IMR-90 (cell line): ENCODE results near the gene L3HYPDH. TPM values are rescaled to one million over a fixed set of nuclear protein-coding genes. Genes with fewer than 3 reads are reported as not detected.
A peak's percentile ranks its signal among the peaks of the same experiment; 100 is the strongest.

Experiments used
- ATAC-seq: fragments of 200-7000 bp; cut with Tn5 transposase; 2 replicates; pipeline ENCODE4 v1.9.1; 2020; ENCODE audit warnings: low read depth, mild to moderate bottlenecking, moderate library complexity
- BruUV-seq: library from RNA; stranded (reverse); fragments of 400-500 nt; replicated peaks from 2 replicates; lab custom pipeline; 2021; lab: Mats Ljungman, UMichigan
- CTCF ChIA-PET: fragments of 300-600 bp; formaldehyde crosslinking; extraction: SDS; loops from one replicate; lab custom pipeline; 2021; ENCODE audit warnings: antibody characterized with exemption; lab: Yijun Ruan, JAX
- POLR2A ChIA-PET: fragments of 300-600 bp; sonication (Branson Sonifier 250); formaldehyde crosslinking; loops from one replicate; lab custom pipeline; 2022; ENCODE audit warnings: antibody characterized with exemption; ENCODE audit not compliant: unreplicated experiment; lab: Charles Lee
- DNase-seq: peaks from one replicate; pipeline ENCODE4 v3.0.0; 2013
- H2AFZ ChIP-seq: replicated peaks from 2 replicates; pipeline ENCODE3; 2013; ENCODE audit warnings: low read length, mild to moderate bottlenecking; ENCODE audit not compliant: poor library complexity
- H2AK5ac ChIP-seq: 2 replicates; pipeline ENCODE4 v1.6.1; 2013; ENCODE audit warnings: low read depth, low read length, inconsistent platforms
- H2AK9ac ChIP-seq: replicated peaks from 2 replicates; pipeline ENCODE3; 2013; ENCODE audit warnings: mild to moderate bottlenecking, low read depth, low read length, moderate library complexity; ENCODE audit not compliant: poor library complexity
- H2BK120ac ChIP-seq: 2 replicates; pipeline ENCODE4 v1.6.1; 2013; ENCODE audit warnings: low read depth, low read length, inconsistent platforms
- H2BK15ac ChIP-seq: 3 replicates; pipeline ENCODE4 v1.6.1; 2013; ENCODE audit warnings: low read depth, low read length, inconsistent platforms
- H2BK20ac ChIP-seq: 2 replicates; pipeline ENCODE4 v1.6.1; 2013; ENCODE audit warnings: low read depth, mild to moderate bottlenecking, inconsistent platforms, low read length, moderate library complexity
- H2BK5ac ChIP-seq: 2 replicates; pipeline ENCODE4 v1.6.1; 2013; ENCODE audit warnings: mild to moderate bottlenecking, low read depth, low read length, inconsistent platforms; ENCODE audit not compliant: poor library complexity, severe bottlenecking
- H3K14ac ChIP-seq: replicated peaks from 2 replicates; pipeline ENCODE4 v1.6.1; 2013; ENCODE audit warnings: low read depth, low read length, inconsistent platforms
- H3K18ac ChIP-seq: 2 replicates; pipeline ENCODE4 v1.6.1; 2013; ENCODE audit warnings: low read depth, low read length, control low read depth
- H3K23ac ChIP-seq: 2 replicates; pipeline ENCODE4 v1.6.1; 2013; ENCODE audit warnings: low read depth, low read length, inconsistent platforms
- H3K27ac ChIP-seq: 2 replicates; pipeline ENCODE4 v1.5.1; 2013; ENCODE audit warnings: mild to moderate bottlenecking, control low read depth, low read length; ENCODE audit not compliant: insufficient read depth
- H3K27me3 ChIP-seq: 2 replicates; pipeline ENCODE4 v1.6.1; 2013; ENCODE audit warnings: low read length; ENCODE audit not compliant: control insufficient read depth, insufficient read depth
- H3K36me3 ChIP-seq: 2 replicates; pipeline ENCODE4 v1.6.1; 2013; ENCODE audit warnings: low read length, mixed read lengths; ENCODE audit not compliant: control insufficient read depth, insufficient read depth
- H3K4ac ChIP-seq: 2 replicates; pipeline ENCODE4 v1.6.1; 2013; ENCODE audit warnings: low read depth, low read length, inconsistent platforms
- H3K4me1 ChIP-seq: 2 replicates; pipeline ENCODE4 v1.6.1; 2013; ENCODE audit warnings: low read length, mixed read lengths; ENCODE audit not compliant: control insufficient read depth, insufficient read depth
- H3K4me2 ChIP-seq: 2 replicates; pipeline ENCODE4 v1.6.1; 2013; ENCODE audit warnings: low read depth, mild to moderate bottlenecking, control low read depth, low read length, moderate library complexity
- H3K4me3 ChIP-seq: 2 replicates; pipeline ENCODE4 v1.5.1; 2013; ENCODE audit warnings: low read depth, mild to moderate bottlenecking, control low read depth, low read length, moderate library complexity; ENCODE audit not compliant: insufficient read depth
- H3K56ac ChIP-seq: 2 replicates; pipeline ENCODE4 v1.6.1; 2013; ENCODE audit warnings: low read length, inconsistent platforms; ENCODE audit not compliant: insufficient read depth; ENCODE audit errors: extremely low read depth
- H3K79me1 ChIP-seq, 2 experiments: 2 replicates each; pipeline ENCODE4 v1.6.1; 2013; ENCODE audit warnings: low read length in 2 of 2, inconsistent platforms in 1 of 2, low read depth in 1 of 2
- H3K9ac ChIP-seq: 2 replicates; pipeline ENCODE4 v1.6.1; 2013; ENCODE audit warnings: low read depth, low read length, control low read depth
- H3K9me1 ChIP-seq: 2 replicates; pipeline ENCODE4 v1.6.1; 2013; ENCODE audit warnings: low read length, inconsistent platforms; ENCODE audit not compliant: insufficient read depth
- H3K9me3 ChIP-seq: 2 replicates; pipeline ENCODE4 v1.6.1; 2013; ENCODE audit warnings: low read length; ENCODE audit not compliant: control insufficient read depth, insufficient read depth
- H4K20me1 ChIP-seq: 2 replicates; pipeline ENCODE4 v1.6.1; 2013; ENCODE audit warnings: low read length, inconsistent platforms; ENCODE audit not compliant: insufficient read depth
- H4K5ac ChIP-seq: 2 replicates; pipeline ENCODE4 v1.6.1; 2013; ENCODE audit warnings: mild to moderate bottlenecking, low read depth, low read length, control low read depth
- H4K8ac ChIP-seq, 2 experiments: 2 replicates each; pipeline ENCODE4 v1.6.1; 2013; ENCODE audit warnings: low read depth in 2 of 2, low read length in 2 of 2, control low read depth in 1 of 2, inconsistent platforms in 1 of 2
- H4K91ac ChIP-seq: 2 replicates; pipeline ENCODE4 v1.6.1; 2013; ENCODE audit warnings: low read depth, low read length, inconsistent platforms; ENCODE audit not compliant: insufficient read depth
- BHLHE40 ChIP-seq: fragments of 150-350 bp; IDR thresholded peaks from 2 replicates; pipeline ENCODE4 v1.6.1; 2016; ENCODE audit warnings: mild to moderate bottlenecking, low read depth, low read length
- CEBPB ChIP-seq: IDR thresholded peaks from 2 replicates; pipeline ENCODE4 v1.6.1; 2012; ENCODE audit warnings: low read depth, low read length, improper control_type of control experiment
- FOS ChIP-seq: fragments of 150-350 bp; IDR thresholded peaks from 2 replicates; pipeline ENCODE4 v1.6.1; 2016; ENCODE audit warnings: low read depth, low read length
- MAFK ChIP-seq: IDR thresholded peaks from 2 replicates; pipeline ENCODE4 v1.6.1; 2012; ENCODE audit warnings: low read depth, low read length, improper control_type of control experiment
- POLR2A ChIP-seq: IDR thresholded peaks from 2 replicates; pipeline ENCODE4 v1.6.1; 2012; ENCODE audit warnings: mild to moderate bottlenecking, low read depth, low read length
- RFX5 ChIP-seq: IDR thresholded peaks from 2 replicates; pipeline ENCODE4 v1.8.0; 2012; ENCODE audit warnings: low read depth, mild to moderate bottlenecking, low read length, moderate library complexity
- SMC3 ChIP-seq: fragments of 150-350 bp; IDR thresholded peaks from 2 replicates; pipeline ENCODE4 v1.6.1; 2016; ENCODE audit warnings: low read depth, mild to moderate bottlenecking, antibody characterized with exemption, low read length, moderate library complexity
- WGBS, 2 experiments: methylation state at CpG; one replicate each; pipeline versions ENCODE4 v1.1.5 to v1.1.7; 2013; ENCODE audit warnings: missing lambda C conversion rate in 2 of 2; ENCODE audit not compliant: insufficient read length in 1 of 2; ENCODE audit errors: extremely low coverage in 2 of 2; 5-methylcytosine and 5-hydroxymethylcytosine counted together
- dilution Hi-C: fragments of 300-500 bp; cut with HindIII; formaldehyde crosslinking; loops from one replicate; pipeline ENCODE4 v1.14.3; 2018; ENCODE audit warnings: low sequenced_read_pairs; ENCODE audit not compliant: unreplicated experiment
- in situ Hi-C: fragments of 300-500 bp; cut with MboI; formaldehyde crosslinking; loops from 3 replicates; pipeline ENCODE4 v1.14.3; 2019; ENCODE audit warnings: low sequenced_read_pairs, inconsistent platforms, mixed read lengths
- intact Hi-C: fragments of 100-400 bp; cut with micrococcal nuclease; formaldehyde crosslinking; loops from 2 replicates; pipeline ENCODE4 v1.10.0; 2022
- polyA plus RNA-seq, 3 experiments: library from polyadenylated mRNA; depleted of rRNA; stranded (reverse); fragments of >200 nt; gene quantifications; 2 replicates each; pipeline ENCODE4 v1.2.3, GENCODE V29; 2012; ENCODE audit warnings: low replicate concordance in 1 of 3
- total RNA-seq: library from RNA; depleted of rRNA; stranded (reverse); fragments of >200 nt; gene quantifications from 2 replicates; pipeline ENCODE4 v1.2.3, GENCODE V29; 2012

The L3HYPDH gene
- total and polyA plus RNA-seq, 2 of the 4 experiments (the other 2 are of a cell fraction) = 40.9 to 49.1 TPM

GRCh38 chr14:59481407-59481806 lies 2.8 kb downstream of the L3HYPDH start:
- peak overlapping the region; percentile 24; the same call in 1 of the 2 replicates for H3K18ac ChIP-seq
- no peak overlapping the region; the same call in 1 of the 2 replicates for H3K9ac ChIP-seq
- peaks cover 12% of the 10 kb centered on the region for H3K36me3 ChIP-seq
- peaks cover 20% of the 10 kb centered on the region; the same call in 1 of the 2 replicates for H4K20me1 ChIP-seq
- H2BK15ac ChIP-seq = no peak overlapping the region
- H3K27me3 ChIP-seq = no peaks in the 10 kb centered on the region
- no peak overlapping the region for H2AFZ ChIP-seq
- H3K23ac ChIP-seq = no peak overlapping the region
- WGBS, 2 experiments = no CpG with 5 or more reads among the region's 2 CpGs
- ATAC-seq = no peak
- peaks cover 10 to 64% of the 10 kb centered on the region in 2 experiments for H3K79me1 ChIP-seq
- H2BK5ac ChIP-seq = peak overlapping the region; percentile 97
- no TSS peak for BruUV-seq
- 0 out of 2 replicates have a peak overlapping the region, but pooled peaks have one; percentile 19 for H3K56ac ChIP-seq
- peaks cover 11% of the 10 kb centered on the region for H3K4me1 ChIP-seq
- H3K9me1 ChIP-seq = peaks cover 10% of the 10 kb centered on the region
- H4K8ac ChIP-seq = peak overlapping the region in 1 of 2 experiments; percentile 21; a peak in 1 of 4 replicates
- H2BK20ac ChIP-seq = no peak overlapping the region
- TF ChIP-seq FOS (no peak), POLR2A (no peak; the same call in 1 of the 2 replicates), MAFK (no peak), RFX5 (no peak), BHLHE40 (no peak), CEBPB (no peak), SMC3 (no peak)
- no peak overlapping the region for H3K14ac ChIP-seq
- peak overlapping the region; percentile 94; the same call in 1 of the 2 replicates for H3K4me3 ChIP-seq
- H3K9me3 ChIP-seq = no peaks in the 10 kb centered on the region
- in situ Hi-C loops (loop anchor here (25.0 kb wide), 1 partner anchor 606 kb away; the partner anchor contains the start of gene PCNX4), intact Hi-C loops (no loop called here), dilution Hi-C loops (no loop called here)
- H2BK120ac ChIP-seq = peak overlapping the region; percentile 35; the same call in 1 of the 2 replicates
- H4K91ac ChIP-seq = no peak overlapping the region
- H2AK5ac ChIP-seq = no peak overlapping the region
- H3K4me2 ChIP-seq = peak overlapping the region; percentile 87; the same call in 1 of the 2 replicates
- POLR2A ChIA-PET = no interaction called here
- H3K4ac ChIP-seq = 0 out of 2 replicates have a peak overlapping the region, but pooled peaks have one; percentile 38
- CTCF ChIA-PET = no interaction called here
- H2AK9ac ChIP-seq = no peak overlapping the region
- no peak for DNase-seq
- H4K5ac ChIP-seq = no peak overlapping the region
- no peak overlapping the region for H3K27ac ChIP-seq
